ENCODE data around the gene PRR13. TPM values are rescaled to one million over a fixed set of nuclear protein-coding genes. Genes with fewer than 3 reads are reported as not detected.

Gene PRR13
- polyA plus RNA-seq, 1 of the 3 experiments (the other 2 are of a cell fraction), result 58.5 TPM

GRCh38 chr12:53451661-53452158, 10.2 kb downstream of the PRR13 start, which contains the start of gene PCBP2:
TSS of gene PCBP2 (plus strand) at chr12:53452102. CDS start at chr12:53454801, 2,699 bp downstream.
- Histone ChIP-seq H4K20me1 (ENCODE audit: insufficient read depth) (peaks cover 42% of the 10 kb centered on the region), H3K27ac (ENCODE audit: low read depth in 2 of 2, low read length in 1 of 2) (peak within 1 kb of the TSS; percentile 95 to 96), H3K9ac (peak within 1 kb of the TSS; percentile 99), H3K4me2 (peak within 1 kb of the TSS; percentile 88), H3K4me3 (ENCODE audit: low read depth in 2 of 2, low read length in 1 of 2) (peak within 1 kb of the TSS; percentile 68 to 83), H3K4me1 (ENCODE audit: control insufficient read depth in 1 of 2, insufficient read depth in 2 of 2, low read depth in 1 of 2, low read length in 1 of 2) (peaks cover 10 to 13% of the 10 kb centered on the region in 2 experiments; a peak in 3 of 4 replicates), H3K27me3 (ENCODE audit: insufficient read depth) (no peaks in the 10 kb centered on the region), H3K9me3 (no peaks in the 10 kb centered on the region), H3K9me2 (no peaks in the 10 kb centered on the region), H3F3A (replicated peaks; ENCODE audit: insufficient read depth) (peaks cover 14% of the 10 kb centered on the region), H3K36me3 (replicated peaks in 1 of 2; ENCODE audit: control insufficient read depth in 1 of 2, insufficient read depth in 2 of 2, low read length in 1 of 2) (peaks cover 33 to 38% of the 10 kb centered on the region in 2 experiments), H3K79me2 (ENCODE audit: insufficient read depth) (peaks cover 45% of the 10 kb centered on the region), H2AFZ (ENCODE audit: low read depth) (peak within 1 kb of the TSS; percentile 80)
- ChIA-PET POLR2A (interaction anchor here (1.0 to 1.5 kb wide), 2 partner anchors 49 to 107 kb away, joined by 3 to 5 read pairs; partner anchors contain the start of gene TARBP2), CTCF (interaction anchor here (0.6 to 2.0 kb wide), 13 partner anchors 11 to 751 kb away, joined by 3 to 13 read pairs (median 6); partner anchors contain the start of genes AAAS, MAP3K12 and PRR13)
- DNase-seq, result peak; percentile 96
- 0% methylated on average over 15 of the region's 32 CpGs for WGBS (ENCODE audit: low lambda C conversion rate)
- no peak for TF ChIP-seq REST (IDR thresholded peaks at IDR 0.05; ENCODE audit: low read depth, low read length)
- no peak for TF ChIP-seq MEF2A (IDR thresholded peaks at IDR 0.05; ENCODE audit: borderline replicate concordance, low read depth)
- no peak for TF ChIP-seq FOSL2 (IDR thresholded peaks at IDR 0.05; ENCODE audit: borderline replicate concordance, low read depth)
- TF ChIP-seq USF1 (IDR thresholded peaks at IDR 0.05; ENCODE audit: borderline replicate concordance, low read depth), result no peak; the same call in 1 of the 2 replicates
- TF ChIP-seq RXRA (IDR thresholded peaks at IDR 0.05; ENCODE audit: borderline replicate concordance, low read depth), result no peak
- peak; percentile 44; the same call in 1 of the 2 replicates for TF ChIP-seq PBX3 (IDR thresholded peaks at IDR 0.05)
- peak; percentile 58 for TF ChIP-seq NRF1 (IDR thresholded peaks at IDR 0.05; ENCODE audit: low read depth, low read length)
- TF ChIP-seq TCF12 (IDR thresholded peaks at IDR 0.05), result peak; percentile 58; the same call in 1 of the 2 replicates
- TF ChIP-seq POLR2AphosphoS5 (IDR thresholded peaks at IDR 0.05; ENCODE audit: low read depth, low read length), result peak; percentile 74
- peak; percentile 93; the same call in 1 of the 2 replicates for TF ChIP-seq SIN3A (IDR thresholded peaks at IDR 0.05; ENCODE audit: borderline replicate concordance, low read depth, low read length)
- peak; percentile 85 for TF ChIP-seq CTCF (IDR thresholded peaks at IDR 0.05)
- no peak for TF ChIP-seq RAD21 (IDR thresholded peaks at IDR 0.05; ENCODE audit: low read length)
- TF ChIP-seq JUND (IDR thresholded peaks at IDR 0.05), result no peak; the same call in 1 of the 2 replicates
- peak; percentile 91 for TF ChIP-seq GABPA (IDR thresholded peaks at IDR 0.05; ENCODE audit: low read depth)
- TF ChIP-seq ZBTB33 (IDR thresholded peaks at IDR 0.05; ENCODE audit: borderline replicate concordance, low read depth), result no peak; the same call in 1 of the 2 replicates
- TF ChIP-seq EP300 (IDR thresholded peaks at IDR 0.05; ENCODE audit: borderline replicate concordance in 1 of 2, low read depth in 1 of 2, low read length in 1 of 2), result 0 out of 4 replicates have a peak, but pooled peaks have one; percentile 4 to 17
- TF ChIP-seq USF2 (IDR thresholded peaks at IDR 0.05; ENCODE audit: borderline replicate concordance, low read depth, low read length), result no peak
- peak; percentile 49; the same call in 1 of the 2 replicates for TF ChIP-seq MXI1 (IDR thresholded peaks at IDR 0.05; ENCODE audit: low read depth, low read length)
- TF ChIP-seq TEAD4 (IDR thresholded peaks at IDR 0.05; ENCODE audit: borderline replicate concordance, insufficient read depth), result no peak
- TF ChIP-seq GATA2 (CRISPR knock-in tag; IDR thresholded peaks at IDR 0.05), result peak; percentile 71
- TF ChIP-seq FOXM1 (IDR thresholded peaks at IDR 0.05; ENCODE audit: low read depth), result 0 out of 2 replicates have a peak, but pooled peaks have one; percentile 5
- no peak for TF ChIP-seq SMC3 (IDR thresholded peaks at IDR 0.05; ENCODE audit: low read depth, low read length)
- no peak for TF ChIP-seq NFIC (IDR thresholded peaks at IDR 0.05; ENCODE audit: borderline replicate concordance)
